T-helper 1 cell (primary cell): ENCODE results near the gene WBP2.
A peak's percentile ranks its signal among the peaks of the same experiment; 100 is the strongest.

Source experiments
- DNase-seq, 5 donors: peaks; one replicate each; pipeline ENCODE4 v3.0.0-alpha.2; 2012 to 2020
- total RNA-seq, 4 donors: gene quantifications; one replicate each; lab custom pipeline; 2026; lab: John Stamatoyannopoulos, UW

The WBP2 gene
- 56.9 to 66.9 (median 57.9) reads per million in 4 donors for total RNA-seq

- DNase-seq = peak; percentile 93 to 100 (median 98)
Observed at GRCh38 chr17:75855310-75856061, at the start of gene WBP2. Gene WBP2 (minus strand): TSS chr17:75855335. CDS start chr17:75855297, 38 bp downstream.

- DNase-seq = no peak
Observed at GRCh38 chr17:75902406-75902805, 47.3 kb upstream of the WBP2 start.

GRCh38 chr17:75901727-75902126 is 46.6 kb upstream of the WBP2 start:
- no peak for DNase-seq

GRCh38 chr17:75900691-75901533 is 45.8 kb upstream of the WBP2 start:
- DNase-seq = peak in 1 of 5 donors; percentile 4

- no peak for DNase-seq
Observed at GRCh38 chr17:75899767-75900468, 44.8 kb upstream of the WBP2 start.

GRCh38 chr17:75899353-75899752 is 44.2 kb upstream of the WBP2 start:
- no peak for DNase-seq

GRCh38 chr17:75898791-75899190 is 43.7 kb upstream of the WBP2 start:
- no peak for DNase-seq

- DNase-seq = no peak
Observed at GRCh38 chr17:75898065-75898464, 42.9 kb upstream of the WBP2 start.

GRCh38 chr17:75897160-75898019 is 42.3 kb upstream of the WBP2 start:
- peak in 1 of 5 donors; percentile 14 for DNase-seq

- peak; percentile 55 to 78 (median 61) for DNase-seq
Observed at GRCh38 chr17:75896415-75897159, 41.5 kb upstream of the WBP2 start, which contains the start of gene TRIM65. Gene TRIM65 (minus strand): TSS chr17:75896951. CDS start chr17:75896937, 14 bp downstream.

GRCh38 chr17:75895370-75896155 is 40.4 kb upstream of the WBP2 start:
- DNase-seq = no peak

GRCh38 chr17:75894049-75894733 is 39.1 kb upstream of the WBP2 start:
- no peak for DNase-seq

GRCh38 chr17:75893305-75894048 is 38.3 kb upstream of the WBP2 start:
- DNase-seq = no peak

GRCh38 chr17:75892556-75893224 is 37.6 kb upstream of the WBP2 start:
- no peak for DNase-seq

- DNase-seq = no peak
Observed at GRCh38 chr17:75891605-75892555, 36.7 kb upstream of the WBP2 start.

GRCh38 chr17:75891022-75891604 is 36.0 kb upstream of the WBP2 start:
- DNase-seq = no peak

- no peak for DNase-seq
Observed at GRCh38 chr17:75889454-75889853, 34.3 kb upstream of the WBP2 start.
